SU-DHL-6 (cell line): ENCODE data around the gene TMEM176B.

ENCODE experiments used
- CTCF ChIP-seq: fragments of 200-600 bp; sonication (generic); IDR thresholded peaks from one replicate; pipeline ENCODE4 v1.5.1; 2017; ENCODE audit warnings: antibody characterized with exemption, mild to moderate bottlenecking, low read length, moderate library complexity; ENCODE audit not compliant: insufficient read depth, poor library complexity, severe bottlenecking
- EZH2phosphoT487 ChIP-seq: fragments of 200-600 bp; sonication (generic), shearing (Covaris generic); conservative IDR thresholded peaks from 2 replicates; pipeline ENCODE4 v1.6.1; 2018; ENCODE audit warnings: mild to moderate bottlenecking, antibody characterized with exemption, low read length, moderate library complexity, mixed read lengths

- no peak for TF ChIP-seq CTCF
- TF ChIP-seq EZH2phosphoT487 = no peak
Measured at GRCh38 chr7:150848561-150849115, 48.5 kb upstream of the TMEM176B start.
